22Rv1 (cell line): ENCODE measurements around the gene FAM47E.

Experiments used
- H3K27ac ChIP-seq: fragments of 450-650 bp; 2 replicates; pipeline ENCODE4 v1.5.1; 2017
- CTCF ChIP-seq: fragments of 450-650 bp; IDR thresholded peaks from 2 replicates; pipeline ENCODE4 v1.5.1; 2017; ENCODE audit warnings: mild to moderate bottlenecking
- ZFX ChIP-seq: fragments of 450-650 bp; IDR thresholded peaks from 2 replicates; pipeline ENCODE4 v1.6.1; 2017; ENCODE audit warnings: antibody characterized with exemption, borderline replicate concordance

Gene FAM47E

GRCh38 chr4:76208005-76208765 lies 43.3 kb upstream of the FAM47E start:
- TF ChIP-seq CTCF (no peak), ZFX (no peak)
- H3K27ac ChIP-seq = peak overlapping the region; percentile 83

GRCh38 chr4:76209881-76210280 lies 41.6 kb upstream of the FAM47E start:
- no peak for TF ChIP-seq ZFX
- peak overlapping the region; percentile 83 for H3K27ac ChIP-seq

- TF ChIP-seq CTCF = no peak
- TF ChIP-seq ZFX = no peak
- peak overlapping the region; percentile 83; the same call in 1 of the 2 replicates for H3K27ac ChIP-seq
Measured at GRCh38 chr4:76210452-76210851, 41.1 kb upstream of the FAM47E start.

GRCh38 chr4:76211769-76212708 lies 39.5 kb upstream of the FAM47E start:
- TF ChIP-seq ZFX (no peak), CTCF (no peak)
- peak overlapping the region; percentile 92 for H3K27ac ChIP-seq

DNA sequence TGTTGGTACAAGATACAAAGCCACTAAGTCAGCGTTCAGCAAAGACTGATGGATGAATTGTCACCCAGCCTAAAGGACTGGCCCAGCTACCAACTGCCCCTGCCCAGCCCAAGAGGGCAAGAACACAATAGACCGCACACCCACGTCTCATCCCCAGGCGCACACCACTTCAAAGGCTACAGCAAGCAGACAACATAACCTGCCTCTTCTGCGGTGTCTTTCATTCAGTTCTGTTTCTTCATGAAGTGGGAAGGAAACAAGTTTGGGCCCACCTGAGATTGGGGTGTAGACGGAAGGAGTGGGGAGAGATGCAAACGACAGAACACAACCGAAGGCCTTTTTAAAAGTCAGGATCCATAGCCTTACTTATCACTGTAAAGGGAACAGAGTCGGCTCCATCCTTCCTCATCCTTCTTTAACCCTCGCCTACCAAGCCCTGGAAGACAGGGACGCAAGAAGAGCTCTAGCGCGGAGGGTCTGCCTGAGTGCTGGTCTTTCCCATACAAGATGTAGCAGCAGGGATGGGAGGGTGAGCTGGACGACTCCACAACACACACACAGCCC lies 38.6 kb upstream of the FAM47E start:
- H3K27ac ChIP-seq = peak overlapping the region; percentile 92

DNA sequence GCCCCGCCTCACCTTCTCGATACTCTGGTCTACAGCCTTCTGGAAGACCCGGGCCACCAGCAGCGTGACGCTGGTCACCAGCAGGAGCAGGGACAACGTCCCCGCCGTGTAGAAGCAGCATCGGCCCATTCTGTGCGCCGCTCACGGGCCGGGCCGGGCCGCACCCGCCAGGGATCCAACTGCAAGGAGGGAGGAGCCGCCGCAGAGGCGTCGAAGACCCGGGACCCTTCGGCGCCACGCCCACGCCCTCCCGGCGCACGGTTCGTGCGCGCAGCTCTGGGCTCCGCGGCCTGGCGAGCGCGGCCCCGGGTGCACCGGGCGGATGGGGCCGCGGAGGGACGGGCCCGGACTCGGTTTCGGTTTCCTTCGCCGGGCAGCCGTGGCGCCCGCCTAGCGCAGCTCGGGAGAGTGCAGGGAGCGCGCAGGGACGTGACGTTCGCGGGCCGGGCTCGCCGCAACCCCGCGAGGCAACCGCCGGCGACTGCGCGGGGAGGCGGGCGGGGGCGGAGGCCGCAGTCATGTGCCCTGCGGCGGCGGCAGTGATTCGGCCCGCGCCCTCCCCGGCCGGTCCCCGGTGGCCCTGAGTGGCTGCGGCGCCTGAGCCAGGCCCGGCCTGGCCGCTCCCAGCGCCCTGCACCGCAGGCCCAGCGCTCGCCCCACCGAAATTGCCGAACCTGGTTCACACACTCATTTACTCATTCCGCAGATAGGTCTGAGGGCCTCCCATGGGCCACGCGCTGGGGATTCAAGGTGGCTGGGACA lies 37.9 kb upstream of the FAM47E start, which contains the start of gene SCARB2:
TSS of gene SCARB2 (minus strand) at position 410 of the 762 bp plus-strand sequence. CDS start at position 129, 281 bp downstream.
- TF ChIP-seq ZFX (no peak), CTCF (no peak)
- peak within 1 kb of the TSS; percentile 92 for H3K27ac ChIP-seq

More for the DNA sequence above, 38.6 kb upstream of the FAM47E start:
- TF ChIP-seq CTCF (no peak), ZFX (no peak)
